SK-N-MC (cell line): ENCODE measurements around the gene SNX14.

Source experiments
- DNase-seq: peaks from one replicate; pipeline ENCODE4 v3.0.0-alpha.2; 2011; ENCODE audit warnings: low read depth, low spot score
- H3K27ac ChIP-seq: fragments of 200-600 bp; sonication (generic); 2 replicates; pipeline ENCODE4 v1.5.1; 2016; ENCODE audit warnings: mixed run types
- H3K36me3 ChIP-seq: fragments of 200-600 bp; sonication (generic); 2 replicates; pipeline ENCODE4 v1.6.1; 2017; ENCODE audit warnings: antibody characterized with exemption, low read length, mixed read lengths; ENCODE audit not compliant: insufficient read depth
- H3K4me3 ChIP-seq: fragments of 200-600 bp; sonication (generic); 2 replicates; pipeline ENCODE4 v1.5.1; 2016
- H3K9ac ChIP-seq: fragments of 200-600 bp; sonication (generic); 2 replicates; pipeline ENCODE4 v1.8.0; 2017; ENCODE audit warnings: mixed run types, mixed read lengths; ENCODE audit not compliant: insufficient read length
- H3K9me3 ChIP-seq: fragments of 200-600 bp; sonication (generic); 2 replicates; pipeline ENCODE4 v1.6.1; 2017; ENCODE audit warnings: low read depth, mild to moderate bottlenecking, antibody characterized with exemption, low read length, moderate library complexity, mixed read lengths
- EZH2 ChIP-seq: fragments of 200-600 bp; sonication (generic); IDR thresholded peaks from one replicate; pipeline ENCODE4 v1.6.1; 2017; ENCODE audit warnings: antibody characterized with exemption
- FOXP2 ChIP-seq: optimal IDR thresholded peaks from 2 replicates; pipeline ENCODE3; 2011; ENCODE audit warnings: mild to moderate bottlenecking, moderate library complexity; ENCODE audit not compliant: insufficient read depth; ENCODE audit errors: extremely low read length, control extremely low read depth
- POLR2AphosphoS5 ChIP-seq: IDR thresholded peaks from 2 replicates; pipeline ENCODE4 v1.6.1; 2012; ENCODE audit warnings: mild to moderate bottlenecking, low read depth, low read length, borderline replicate concordance

SNX14 gene

DNA sequence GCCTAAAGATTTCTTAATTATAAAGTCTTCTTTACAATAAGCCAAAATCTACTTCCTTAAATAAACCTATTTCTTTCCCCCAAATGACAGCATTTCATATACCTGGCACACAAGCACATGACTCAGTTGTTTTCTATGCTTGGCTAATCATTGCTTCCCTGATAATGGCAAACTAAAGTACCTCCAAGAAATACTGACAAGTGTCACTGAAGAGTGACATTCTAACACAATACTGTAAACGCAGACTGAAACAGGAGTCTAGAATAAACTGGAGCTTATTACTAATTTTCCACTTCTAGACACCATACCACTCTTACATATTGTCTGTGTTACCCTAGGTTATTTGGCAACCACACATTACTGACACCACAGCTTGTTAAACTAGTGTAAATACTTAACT lies 34.7 kb upstream of the SNX14 start:
- TF ChIP-seq FOXP2 (no peak), EZH2 (no peak), POLR2AphosphoS5 (no peak)
- Histone ChIP-seq H3K9me3 (no peaks in the 10 kb centered on the region), H3K4me3 (no peak overlapping the region), H3K9ac (no peak overlapping the region), H3K27ac (no peak overlapping the region), H3K36me3 (peaks cover 97% of the 10 kb centered on the region)
- no peak for DNase-seq

DNA sequence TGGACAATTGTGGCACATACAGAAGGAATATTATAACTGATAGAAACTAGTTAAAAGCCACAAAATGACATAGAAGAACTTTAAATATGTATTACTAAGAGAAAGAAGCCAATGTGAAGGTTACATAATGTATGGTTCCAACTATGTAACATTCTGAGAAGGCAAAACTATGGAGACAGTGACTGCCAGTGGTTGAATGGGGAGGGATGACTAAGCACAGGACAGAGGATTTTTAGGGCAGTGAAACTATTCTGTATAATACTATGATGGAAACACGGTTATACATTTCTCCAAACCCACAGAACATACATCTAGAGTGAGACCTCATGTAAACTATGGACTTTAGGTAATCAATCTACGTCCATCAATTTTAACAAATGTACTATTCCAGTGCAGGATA lies 26.6 kb upstream of the SNX14 start:
- TF ChIP-seq EZH2: no peak
- TF ChIP-seq FOXP2: no peak
- TF ChIP-seq POLR2AphosphoS5: no peak
- Histone ChIP-seq H3K36me3 (peaks cover 100% of the 10 kb centered on the region), H3K9ac (no peak overlapping the region), H3K9me3 (no peaks in the 10 kb centered on the region), H3K4me3 (no peak overlapping the region), H3K27ac (0 out of 2 replicates have a peak overlapping the region, but pooled peaks have one; percentile 12)
- no peak for DNase-seq

DNA sequence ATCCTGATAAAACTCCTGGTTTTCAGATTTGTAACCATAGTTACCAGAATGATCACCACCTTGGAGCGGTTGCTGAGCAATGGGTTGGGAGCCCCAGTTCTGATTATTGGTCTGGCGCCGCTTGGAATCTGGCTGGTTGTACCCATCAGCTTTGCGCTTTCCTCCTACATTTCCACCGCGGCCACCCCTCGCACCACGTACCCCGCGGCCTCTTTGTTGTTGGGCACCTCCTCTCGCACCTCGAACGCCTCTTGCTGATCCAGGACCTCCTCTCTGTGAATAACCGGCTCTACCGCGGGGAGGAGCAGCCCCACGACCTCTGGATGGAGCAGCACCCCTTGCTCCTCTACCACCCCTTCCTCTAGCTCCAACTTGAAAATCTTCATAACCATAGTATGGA lies 21.1 kb upstream of the SNX14 start:
- no peak for TF ChIP-seq EZH2
- no peak for TF ChIP-seq POLR2AphosphoS5
- no peak for TF ChIP-seq FOXP2
- H3K9ac ChIP-seq: no peak overlapping the region
- H3K4me3 ChIP-seq: no peak overlapping the region
- no peaks in the 10 kb centered on the region for H3K9me3 ChIP-seq
- no peak overlapping the region for H3K27ac ChIP-seq
- no peak for DNase-seq
- H3K36me3 ChIP-seq: peaks cover 100% of the 10 kb centered on the region

DNA sequence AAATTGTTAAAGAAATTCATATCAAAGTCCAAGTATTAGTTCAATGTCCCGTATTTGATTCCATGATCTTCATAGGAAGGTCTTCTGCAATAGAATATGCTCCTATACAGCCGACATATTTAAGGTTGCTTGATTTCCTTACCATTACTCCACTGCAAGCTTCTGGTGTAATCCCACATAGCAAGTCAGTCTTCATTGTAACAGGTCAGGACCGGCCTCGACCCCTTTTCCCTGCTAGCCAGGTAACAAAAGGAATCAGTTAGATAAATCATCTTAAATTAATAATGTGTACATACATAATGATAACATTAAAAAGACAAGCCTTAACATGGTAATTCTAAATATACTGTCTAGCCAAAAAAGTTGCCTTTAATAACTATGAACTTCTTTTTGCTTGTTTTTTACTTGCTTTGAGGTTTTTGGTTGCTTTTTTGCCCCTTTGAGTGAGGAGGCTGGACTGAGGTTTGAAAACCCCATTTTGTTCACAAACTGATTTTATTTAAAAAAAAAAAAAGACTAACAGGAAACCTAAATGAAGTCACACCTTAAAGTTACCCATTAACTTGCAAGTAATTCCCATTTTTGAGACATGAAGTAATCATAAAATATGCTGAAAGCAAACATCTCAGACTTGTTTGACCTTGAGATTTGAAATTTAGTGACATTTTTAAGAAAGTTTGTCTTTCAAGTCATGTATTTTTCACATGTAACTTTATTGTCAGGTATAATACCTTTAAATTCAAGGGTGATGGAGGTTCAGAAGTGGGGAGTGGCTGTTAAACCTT lies 19.2 kb upstream of the SNX14 start:
- no peak overlapping the region for H3K9ac ChIP-seq
- no peak overlapping the region for H3K27ac ChIP-seq
- H3K9me3 ChIP-seq: no peaks in the 10 kb centered on the region
- peaks cover 100% of the 10 kb centered on the region for H3K36me3 ChIP-seq
- H3K4me3 ChIP-seq: no peak overlapping the region
- TF ChIP-seq FOXP2: no peak
- 0 out of 2 replicates have a peak, but pooled peaks have one; percentile 11 for TF ChIP-seq POLR2AphosphoS5
- TF ChIP-seq EZH2: no peak
- no peak for DNase-seq

- Histone ChIP-seq H3K9me3 (no peaks in the 10 kb centered on the region), H3K36me3 (peaks cover 99% of the 10 kb centered on the region)
These were observed 16.7 kb upstream of the SNX14 start for GRCh38 chr6:85610182-85610895.

GRCh38 chr6:85602100-85602499 lies 8.4 kb upstream of the SNX14 start:
- peak overlapping the region; percentile 54; the same call in 1 of the 2 replicates for H3K27ac ChIP-seq
- H3K4me3 ChIP-seq: no peak overlapping the region
- DNase-seq: no peak
- H3K36me3 ChIP-seq: peaks cover 28% of the 10 kb centered on the region
- H3K9ac ChIP-seq: no peak overlapping the region
- H3K9me3 ChIP-seq: no peaks in the 10 kb centered on the region
- TF ChIP-seq POLR2AphosphoS5 (no peak), FOXP2 (no peak), EZH2 (no peak)

More at GRCh38 chr6:85610182-85610895, 16.7 kb upstream of the SNX14 start:
- peak overlapping the region; percentile 29; the same call in 1 of the 2 replicates for H3K27ac ChIP-seq
- DNase-seq: no peak
- no peak overlapping the region for H3K4me3 ChIP-seq
- no peak for TF ChIP-seq FOXP2
- TF ChIP-seq EZH2: no peak
- no peak for TF ChIP-seq POLR2AphosphoS5
- no peak overlapping the region for H3K9ac ChIP-seq

DNA sequence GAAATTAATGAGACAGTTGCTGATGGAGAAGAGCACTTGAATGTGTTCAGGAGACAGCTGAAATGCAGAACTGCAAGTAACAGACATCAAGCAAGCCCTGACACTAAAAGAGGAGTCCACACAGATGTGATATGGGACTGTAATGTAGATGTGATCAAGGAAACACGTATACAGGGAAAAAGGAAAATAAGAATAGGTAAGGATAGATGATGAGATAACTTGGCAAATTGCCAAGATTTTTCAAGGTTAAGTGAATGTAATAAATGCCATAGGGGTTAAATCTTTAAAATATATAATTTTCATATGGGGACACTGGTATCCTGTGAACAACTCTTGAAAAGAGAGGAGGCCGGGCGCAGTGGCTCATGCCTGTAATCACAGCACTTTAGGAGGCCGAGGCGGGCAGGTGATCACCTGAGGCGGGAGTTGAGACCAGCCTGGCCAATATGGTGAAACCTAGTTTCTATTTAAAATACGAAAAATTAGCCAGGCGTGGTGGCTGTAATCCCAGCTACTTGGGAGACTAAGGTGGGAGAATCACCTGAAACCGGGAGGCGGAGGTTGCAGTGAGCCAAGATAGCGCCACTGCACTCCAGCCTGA lies 7.2 kb upstream of the SNX14 start:
- H3K27ac ChIP-seq: no peak overlapping the region
- DNase-seq: no peak
- H3K4me3 ChIP-seq: no peak overlapping the region
- H3K9ac ChIP-seq: no peak overlapping the region
- no peak for TF ChIP-seq EZH2
- H3K36me3 ChIP-seq: peaks cover 16% of the 10 kb centered on the region; the same call in 1 of the 2 replicates
- H3K9me3 ChIP-seq: no peaks in the 10 kb centered on the region

DNA sequence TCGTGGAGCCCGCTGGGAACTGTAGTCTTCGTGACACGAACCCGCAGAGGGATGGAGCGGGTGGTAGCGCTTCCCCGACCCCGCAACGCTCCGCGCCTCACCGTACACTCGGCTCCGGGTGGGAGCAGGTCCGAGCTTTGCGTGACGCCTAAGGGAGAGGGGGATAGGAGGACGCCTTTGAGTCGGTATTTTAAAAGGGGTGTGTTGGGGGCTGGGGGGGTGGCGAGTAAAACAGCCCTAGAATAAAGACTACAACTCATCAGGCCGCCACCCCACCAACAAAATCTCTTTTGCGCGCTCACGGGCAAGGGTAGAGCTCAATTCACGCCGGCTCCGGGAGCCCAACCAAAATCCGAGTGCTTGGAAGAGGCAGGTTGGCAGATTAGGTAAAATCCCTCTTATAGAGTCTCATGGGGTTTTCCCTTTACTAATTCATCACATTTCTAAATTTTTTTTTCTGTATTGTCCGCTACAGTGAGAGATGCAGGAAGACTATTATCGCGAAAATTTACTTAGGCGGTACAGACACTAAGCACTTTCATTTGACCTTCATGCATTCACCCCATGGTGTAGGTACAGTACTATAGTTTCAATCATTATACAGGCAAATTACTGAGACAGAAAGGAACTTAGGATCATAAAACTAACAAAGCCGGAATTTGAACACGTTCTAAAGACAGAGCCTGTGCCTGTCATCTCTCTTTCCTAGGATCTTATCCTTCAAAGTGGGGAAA lies 706 bp upstream of the SNX14 start:
- Histone ChIP-seq H3K36me3 (no peaks in the 10 kb centered on the region), H3K9me3 (no peaks in the 10 kb centered on the region), H3K27ac (no peak overlapping the region; the same call in 1 of the 2 replicates), H3K9ac (peak overlapping the region; percentile 74), H3K4me3 (peak overlapping the region; percentile 90)
- TF ChIP-seq FOXP2 (no peak), POLR2AphosphoS5 (peak; percentile 53; the same call in 1 of the 2 replicates), EZH2 (no peak)
- peak; percentile 37 for DNase-seq
